Kidney tubule cell (primary cell): Measurements from ENCODE around the gene PGBD1.

ENCODE experiments used
- DNase-seq: peaks from one replicate; pipeline ENCODE4 v3.0.0-alpha.2; 2018; ENCODE audit warnings: low spot score

Gene PGBD1

GRCh38 chr6:28281288-28282064 is at the start of gene PGBD1:
PGBD1 (plus strand) TSS chr6:28281572; CDS start chr6:28283814, 2,242 bp downstream.
- peak; percentile 75 for DNase-seq

- no peak for DNase-seq
Measured at GRCh38 chr6:28232785-28233184, 48.6 kb upstream of the PGBD1 start.

DNA sequence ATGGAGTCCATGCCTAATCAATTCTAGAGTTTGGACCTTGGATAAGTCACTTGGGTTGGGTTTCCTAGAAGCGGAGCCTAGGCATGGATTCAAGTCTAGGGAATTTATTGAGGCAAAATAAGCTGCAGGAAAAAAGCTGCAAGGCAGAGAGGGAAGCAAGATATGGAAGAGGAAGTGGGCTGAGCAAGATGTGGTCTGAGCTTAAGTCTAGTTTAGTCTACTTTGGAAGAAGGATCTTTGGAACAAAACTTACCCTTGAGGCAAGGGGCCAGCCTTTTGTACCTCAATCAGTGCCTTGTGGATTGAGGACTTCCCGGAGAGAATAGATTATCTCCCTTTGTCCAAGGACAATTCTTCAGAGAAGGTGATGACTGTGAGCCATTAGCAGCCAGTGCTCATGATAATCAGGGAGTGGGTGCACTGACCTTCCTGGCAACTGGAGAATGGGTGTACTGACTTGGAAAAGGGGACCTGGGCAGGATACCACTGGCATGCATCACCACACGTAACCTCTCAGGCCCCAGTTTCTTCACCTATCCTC is 45.4 kb upstream of the PGBD1 start:
- no peak for DNase-seq

- no peak for DNase-seq
Measured at GRCh38 chr6:28239636-28240035, 41.7 kb upstream of the PGBD1 start.

- no peak for DNase-seq
Measured at GRCh38 chr6:28240471-28240870, 40.9 kb upstream of the PGBD1 start.

- no peak for DNase-seq
Measured at GRCh38 chr6:28243946-28244345, 37.4 kb upstream of the PGBD1 start.

DNA sequence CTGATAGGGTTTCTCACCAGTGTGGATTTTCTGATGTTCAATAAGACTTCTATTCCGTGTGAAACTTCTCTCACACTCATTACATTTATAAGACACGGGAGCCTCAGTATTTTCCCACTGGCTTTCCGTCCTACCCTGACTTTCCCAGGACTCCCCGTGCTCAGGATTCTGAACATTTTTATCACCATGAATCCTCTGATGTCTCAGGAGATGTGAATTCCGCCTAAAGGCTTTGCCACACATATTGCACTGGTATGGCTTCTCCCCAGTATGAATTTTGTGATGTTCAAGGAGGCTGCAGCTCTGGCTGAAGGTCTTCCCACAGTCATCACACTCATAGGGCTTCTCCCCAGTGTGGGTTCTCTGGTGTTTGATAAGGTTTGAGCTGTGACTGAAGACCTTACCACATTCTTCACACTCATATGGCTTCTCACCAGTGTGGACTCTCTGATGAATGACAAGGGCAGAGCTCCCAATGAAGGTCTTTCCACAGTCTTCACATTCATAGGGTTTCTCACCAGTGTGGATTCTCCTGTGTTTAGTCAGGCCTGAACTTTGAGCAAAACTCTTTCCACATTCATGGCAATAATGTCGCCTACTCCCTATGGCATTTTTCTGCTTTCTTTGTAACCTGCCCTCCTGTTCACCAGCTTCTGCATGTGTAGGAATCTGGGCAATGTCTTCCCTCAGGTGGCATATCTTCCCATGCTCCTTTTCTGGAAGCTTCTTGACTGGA is 36.0 kb upstream of the PGBD1 start:
- no peak for DNase-seq

- no peak for DNase-seq
Measured at GRCh38 chr6:28248916-28249315, 32.5 kb upstream of the PGBD1 start.

DNA sequence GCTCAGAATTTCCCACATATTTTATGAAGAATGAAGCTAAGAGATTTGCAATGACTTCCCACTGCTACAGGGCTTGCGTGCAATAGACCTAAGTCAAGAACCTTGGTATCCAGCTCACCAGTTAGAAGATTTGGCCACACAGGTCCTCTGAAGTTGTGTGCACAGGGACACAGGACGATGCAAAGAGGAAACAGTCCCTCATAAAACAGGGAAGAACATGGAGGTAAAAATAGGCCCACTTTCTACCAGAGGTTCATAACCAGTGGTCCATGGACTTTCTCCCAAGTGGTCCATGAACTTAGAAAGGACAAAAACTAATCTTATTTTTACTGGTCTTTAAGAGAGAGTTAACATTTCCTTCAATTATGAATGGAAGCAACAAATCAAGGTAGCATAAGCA is 30.6 kb upstream of the PGBD1 start:
- DNase-seq: no peak

DNA sequence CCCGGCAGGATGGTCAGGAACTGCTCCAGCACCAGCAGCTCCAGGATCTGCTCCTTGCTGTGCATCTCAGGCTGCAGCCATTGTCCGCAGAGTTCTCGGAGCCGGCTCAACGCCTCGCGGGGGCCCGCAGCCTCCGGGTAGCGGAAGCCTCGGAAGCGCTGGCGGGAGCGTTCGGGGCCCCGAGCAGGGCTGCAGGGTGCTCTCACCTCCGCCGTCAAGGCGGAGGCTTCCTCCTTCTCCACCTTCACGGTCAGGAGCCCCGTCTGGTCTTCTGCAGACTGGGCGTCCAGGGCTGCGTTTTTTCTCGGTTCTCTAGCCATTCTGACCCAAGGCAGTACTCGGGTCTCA is 29.7 kb upstream of the PGBD1 start:
- no peak for DNase-seq

DNA sequence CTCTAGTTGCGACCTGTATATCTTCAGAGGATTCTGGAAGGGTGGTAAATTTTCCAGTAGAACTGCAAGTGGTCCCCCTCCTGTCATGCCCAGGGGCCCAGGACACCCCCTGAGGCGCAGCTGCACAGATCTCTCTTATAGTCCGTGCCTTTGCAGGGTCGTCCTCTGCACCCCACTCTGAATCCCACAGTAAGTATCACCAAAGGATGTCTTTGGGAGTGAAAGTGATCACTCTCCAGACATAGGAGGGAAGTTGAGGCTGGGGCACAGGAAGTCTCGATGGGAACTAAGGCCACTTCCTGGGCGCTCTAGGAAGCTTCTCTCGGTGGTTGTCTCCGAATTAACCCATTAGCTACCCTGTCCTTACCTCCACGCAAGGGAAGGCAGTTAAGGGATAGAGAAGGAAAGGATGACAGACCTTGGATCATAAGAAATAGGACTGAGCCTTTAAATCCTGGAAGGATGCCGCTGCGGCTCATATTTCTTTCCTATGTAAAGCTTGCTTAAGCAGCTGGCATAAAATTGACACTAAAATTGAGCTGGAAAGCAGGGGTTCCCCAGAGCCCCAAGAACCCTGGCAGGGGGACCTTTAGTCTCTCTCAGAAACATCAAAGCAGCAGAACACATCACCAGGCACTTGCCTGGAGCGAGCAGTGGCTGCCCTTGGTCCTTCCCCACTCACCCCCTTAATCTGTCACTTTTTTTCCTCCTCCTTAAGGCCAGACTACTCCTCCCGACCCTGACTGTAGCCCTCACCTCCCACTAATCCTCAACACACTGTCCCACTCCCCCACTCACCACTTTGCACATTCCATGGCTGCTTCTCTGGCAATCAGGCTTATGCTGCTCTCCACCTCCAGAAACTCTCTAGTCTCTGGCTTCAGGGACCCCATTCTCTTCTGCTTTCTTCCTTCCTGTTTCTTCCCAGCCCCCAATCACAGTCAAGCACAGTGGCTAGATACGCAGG is 29.1 kb upstream of the PGBD1 start, which contains the start of gene ZKSCAN4:
TSS of gene ZKSCAN4 (minus strand) at position 261 of the 967 bp plus-strand sequence. CDS start 289 bp downstream, outside the sequence.
- DNase-seq: peak; percentile 88

DNA sequence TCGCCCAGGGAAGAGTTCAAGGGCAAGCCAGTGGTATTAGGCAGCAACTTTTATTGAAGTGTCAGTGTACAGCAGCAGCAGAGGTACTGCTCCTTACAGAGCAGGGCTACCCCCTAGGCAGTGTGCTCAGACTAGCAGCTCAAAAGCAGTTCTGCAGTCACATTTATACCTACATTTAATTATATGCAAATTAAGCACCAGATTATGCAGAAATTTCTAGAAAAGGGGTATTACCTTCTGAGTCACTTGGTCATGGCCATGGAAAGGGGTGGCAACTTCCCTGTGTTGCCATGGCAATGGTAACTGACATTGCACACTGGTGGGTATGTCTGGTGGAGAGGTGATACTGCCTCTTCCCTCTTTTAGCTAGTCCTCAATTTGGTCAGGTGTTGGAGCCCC is 27.3 kb upstream of the PGBD1 start:
- DNase-seq: peak; percentile 9

- DNase-seq: no peak
Measured at GRCh38 chr6:28257042-28257441, 24.3 kb upstream of the PGBD1 start.

- peak; percentile 20 for DNase-seq
Measured at GRCh38 chr6:28258877-28259777, 22.2 kb upstream of the PGBD1 start, which contains the start of gene NKAPL. NKAPL (plus strand) TSS chr6:28259297; CDS start chr6:28259372, 75 bp downstream.

DNA sequence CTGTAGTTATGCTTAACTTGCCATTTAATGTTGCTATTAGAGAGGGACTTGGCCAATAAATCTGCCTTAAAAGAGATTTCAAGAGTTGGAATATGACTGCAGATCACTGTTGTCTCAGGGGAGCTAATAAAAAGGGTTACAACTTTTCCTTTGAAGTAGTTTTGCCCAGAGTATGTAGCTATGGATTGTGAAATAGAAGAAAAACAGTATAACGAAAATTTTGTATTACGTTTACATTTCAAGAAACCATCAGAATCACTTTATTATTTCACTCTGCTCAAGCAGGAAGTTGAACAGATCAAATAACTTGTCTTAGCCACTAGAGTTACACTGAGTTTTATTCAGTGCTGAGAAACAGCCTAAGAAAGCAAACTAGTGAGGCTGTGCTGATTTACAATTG is 17.4 kb upstream of the PGBD1 start:
- DNase-seq: no peak

DNA sequence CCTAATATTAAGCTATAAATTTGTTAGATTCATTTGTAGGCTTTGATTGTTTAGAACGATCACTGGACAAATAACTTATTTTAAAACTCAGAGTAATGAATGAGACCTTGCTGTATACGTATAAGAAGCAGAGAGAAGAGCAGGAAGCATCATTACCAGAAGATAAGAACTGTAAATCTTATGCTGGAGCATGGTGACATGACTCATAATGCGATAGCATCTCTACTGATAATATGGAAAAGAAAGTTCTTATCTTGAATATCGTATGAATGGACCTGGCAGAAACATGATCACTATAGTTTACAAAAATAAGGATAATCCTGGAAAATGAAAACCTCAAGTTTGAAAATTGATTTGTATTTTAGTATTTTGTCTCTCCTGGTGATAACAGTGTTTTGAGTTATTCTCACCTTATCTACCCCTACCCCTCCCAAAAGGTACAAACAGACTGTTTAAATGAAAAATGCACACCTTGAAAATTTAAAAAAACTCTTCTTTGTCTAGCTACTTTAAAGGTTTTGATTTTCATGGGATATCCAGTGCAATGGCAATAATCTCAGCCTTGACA is 16.5 kb upstream of the PGBD1 start:
- no peak for DNase-seq

DNA sequence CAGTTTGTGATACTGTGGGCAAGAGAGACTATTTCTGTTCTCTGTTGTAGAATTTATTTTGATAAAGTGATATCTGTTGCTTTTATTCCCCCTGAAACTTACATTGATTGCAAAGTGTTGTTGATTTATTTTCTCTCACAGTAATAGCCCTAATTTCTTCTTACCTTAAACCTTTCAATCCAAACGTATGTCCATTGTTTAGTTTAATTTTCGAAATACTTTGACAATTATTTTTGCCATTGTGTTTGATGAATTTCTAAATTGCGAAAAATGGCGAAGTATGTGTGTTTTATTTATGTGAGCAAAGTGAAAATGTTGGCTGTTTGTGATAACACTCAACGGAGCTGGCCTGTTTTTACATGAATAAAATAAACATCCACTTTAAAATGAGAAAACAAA is 14.8 kb upstream of the PGBD1 start:
- no peak for DNase-seq

DNA sequence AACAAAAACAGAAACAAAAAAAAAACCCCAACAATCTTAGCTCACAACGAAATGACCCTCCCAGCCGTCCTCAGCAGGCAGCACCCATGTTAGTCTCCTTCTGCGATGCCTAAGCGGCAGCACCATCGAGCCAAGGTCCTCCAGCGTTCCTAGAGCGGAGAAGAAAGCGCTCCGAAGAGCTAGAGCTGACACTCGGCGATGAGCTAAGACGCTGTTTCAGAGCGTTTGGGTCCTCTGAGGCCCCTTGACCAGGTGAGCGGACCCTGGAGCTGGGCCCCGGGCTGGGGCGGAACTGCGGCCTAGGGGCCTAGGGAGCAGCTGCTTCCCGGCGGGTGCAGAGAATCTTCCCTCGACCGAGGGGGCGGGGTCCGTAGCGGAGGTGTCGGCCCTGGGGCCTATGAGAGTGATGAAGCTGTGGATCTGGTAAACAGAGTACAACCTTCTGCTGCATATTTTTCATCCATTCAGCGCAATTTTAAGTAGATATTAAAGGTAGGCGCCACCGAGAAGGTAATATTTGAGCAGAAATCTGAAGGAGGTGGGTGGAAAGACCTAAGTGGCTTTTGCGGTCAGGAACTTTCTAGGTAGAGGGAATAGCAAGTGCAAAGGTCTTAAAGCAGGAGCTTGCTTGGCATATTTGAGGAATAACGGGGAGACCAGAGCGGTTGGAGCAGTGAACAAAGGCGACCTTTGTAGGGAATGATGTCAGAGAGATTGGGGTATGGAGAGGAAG is 14.2 kb upstream of the PGBD1 start, which contains the start of gene ZSCAN26:
TSS of gene ZSCAN26 (plus strand) at position 182 of the 733 bp plus-strand sequence. CDS start 4,777 bp downstream, outside the sequence.
- peak; percentile 88 for DNase-seq

GRCh38 chr6:28267695-28268059 is 13.7 kb upstream of the PGBD1 start:
- DNase-seq: no peak

DNA sequence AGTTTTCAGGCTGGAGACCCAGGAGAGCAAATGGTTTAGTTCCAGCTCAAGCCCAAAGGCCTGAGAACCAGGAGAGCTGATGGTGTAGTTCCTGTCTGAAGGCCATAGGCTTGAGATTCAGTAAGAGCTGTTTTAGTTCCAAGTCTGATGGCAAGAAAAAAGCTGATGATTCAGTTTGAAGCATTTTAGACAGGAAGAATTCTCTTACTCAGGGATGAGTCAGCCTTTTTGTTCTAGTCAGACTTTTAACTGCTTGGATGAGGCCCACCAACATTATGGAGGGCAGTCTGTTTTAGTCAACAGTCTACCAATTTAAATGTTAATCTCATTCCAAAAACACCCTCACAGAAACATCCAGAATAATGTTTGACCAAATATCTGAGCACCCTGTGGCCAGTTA is 11.9 kb upstream of the PGBD1 start:
- peak; percentile 94 for DNase-seq
